Skin epidermis (tissue), 12 donors: ENCODE data around the gene ZFHX2.
"Not testable (repeated sequence)": the region's sequence is repeated elsewhere in the genome, so short reads cannot be mapped to it uniquely, and the experiment has no call there.

Source experiments
- H3K27ac ChIP-seq, 21 experiments: fragments of 200-600 bp; sonication (generic) in 11 of 21; one replicate each; pipeline ENCODE4 v1.5.0; 2020; ENCODE audit warnings: mild to moderate bottlenecking in 3 of 21, inconsistent platforms in 2 of 21, moderate library complexity in 2 of 21
- H3K4me3 ChIP-seq, 7 experiments: fragments of 200-600 bp; sonication (generic) in 2 of 7; one replicate each; pipeline ENCODE4 v1.5.0; 2020; ENCODE audit warnings: inconsistent platforms in 2 of 7, mild to moderate bottlenecking in 2 of 7, moderate library complexity in 1 of 7

ZFHX2 gene

DNA sequence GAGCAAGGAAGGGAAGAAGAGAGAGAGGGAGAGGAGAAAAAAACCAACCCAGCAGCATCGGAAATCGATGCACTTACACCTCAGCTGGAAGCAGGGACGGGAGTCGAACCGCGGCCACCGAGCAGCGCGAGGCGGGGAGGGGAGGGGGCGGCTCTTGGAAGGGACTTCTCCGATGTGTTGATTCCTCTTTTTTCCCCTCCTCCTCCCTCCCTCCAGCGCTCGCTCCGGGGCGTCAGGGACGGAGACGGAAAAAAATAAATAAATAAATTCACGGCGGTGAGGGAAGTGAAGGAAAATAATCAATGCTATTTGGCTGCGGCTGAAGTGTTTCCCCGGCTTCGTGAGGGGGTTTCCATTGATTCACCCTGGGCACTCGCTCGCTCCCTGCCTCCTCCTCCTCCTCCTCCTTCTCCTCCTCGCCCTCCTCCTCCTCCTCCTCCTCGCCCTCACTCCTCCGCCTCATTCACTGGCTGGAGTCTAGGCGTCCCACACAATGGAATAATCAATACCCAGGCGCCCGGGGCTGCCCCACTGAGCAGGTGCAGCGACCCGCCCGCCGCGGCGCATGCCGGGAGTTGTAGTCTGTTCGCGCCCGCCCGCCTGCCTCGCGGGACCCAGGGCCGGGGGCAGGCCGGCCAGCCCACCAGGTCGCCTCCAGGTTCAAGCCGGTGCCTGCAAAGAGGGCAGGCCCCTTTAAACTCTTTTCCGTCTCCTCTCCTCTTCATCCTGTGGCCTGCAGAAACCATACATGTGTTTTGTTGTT lies at the start of gene ZFHX2:
ZFHX2 (minus strand) TSS at position 500 of the 763 bp plus-strand sequence. CDS start 16,440 bp downstream, outside the sequence.
- Histone ChIP-seq H3K27ac (peak within 1 kb of the TSS in 18 of 21 experiments; percentile 3 to 75 (median 51)), H3K4me3 (peak within 1 kb of the TSS; percentile 34 to 59 (median 53))

DNA sequence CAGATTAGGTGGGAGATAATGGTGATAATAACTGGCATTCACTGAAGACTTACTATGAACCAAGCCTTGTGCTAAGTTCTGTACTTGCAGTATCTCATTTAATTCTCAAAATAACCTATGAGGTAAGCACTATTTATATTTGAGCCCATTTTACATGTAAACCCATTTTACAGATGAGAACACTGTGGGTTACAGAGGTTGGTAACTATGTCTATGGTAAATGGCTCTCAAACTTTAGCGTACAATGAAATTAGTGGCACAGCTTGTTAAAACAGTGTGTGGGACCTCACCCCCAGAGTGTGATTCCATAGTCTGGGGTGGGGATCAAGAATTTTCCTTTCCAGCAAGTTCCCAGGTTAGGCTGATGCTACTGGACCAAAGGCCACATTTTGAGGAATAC lies 49.2 kb upstream of the ZFHX2 start:
- H3K4me3 ChIP-seq = no peak overlapping the region

DNA sequence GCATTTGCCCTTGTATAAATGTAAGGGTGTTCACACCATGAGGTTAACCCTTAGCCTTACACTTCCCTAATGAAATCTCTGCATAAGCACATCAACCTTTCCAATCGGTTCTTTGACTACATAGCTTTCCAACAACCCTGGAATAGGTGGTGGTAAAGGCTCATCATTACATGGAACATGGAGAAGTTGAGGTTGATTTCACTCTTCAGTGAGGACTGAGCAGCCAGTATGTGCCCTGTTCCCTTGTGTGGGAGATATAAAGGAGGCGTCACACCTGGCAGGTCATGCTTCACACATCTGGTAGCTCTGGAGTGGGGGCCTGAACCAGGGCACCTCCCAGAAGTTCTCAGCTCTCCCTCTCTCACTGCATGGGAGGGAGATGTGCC lies 48.8 kb upstream of the ZFHX2 start:
- H3K4me3 ChIP-seq = no peak overlapping the region

More for the DNA sequence above, 49.2 kb upstream of the ZFHX2 start:
- no peak overlapping the region for H3K27ac ChIP-seq

DNA sequence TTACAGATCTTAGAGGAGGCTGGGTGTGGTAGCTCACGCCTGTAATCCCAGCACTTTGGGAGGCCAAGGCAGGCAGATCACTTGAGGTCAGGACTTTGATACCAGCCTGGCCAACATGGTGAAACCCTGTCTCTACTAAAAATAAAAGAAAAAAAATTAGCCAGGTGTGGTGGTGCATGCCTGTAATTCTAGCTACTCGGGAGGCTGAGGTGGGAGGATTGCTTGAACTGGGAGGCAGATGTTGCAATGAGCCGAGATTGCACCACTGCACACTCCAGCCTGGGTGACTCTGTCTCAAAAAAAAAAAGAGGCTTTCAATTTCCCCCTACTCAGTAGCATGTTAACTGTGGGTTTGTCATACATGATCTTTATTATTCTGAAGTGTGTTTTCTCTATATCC lies 42.6 kb upstream of the ZFHX2 start:
- not testable (repeated sequence) for H3K27ac ChIP-seq, H3K4me3 ChIP-seq

More for the DNA sequence above, 48.8 kb upstream of the ZFHX2 start:
- no peak overlapping the region for H3K27ac ChIP-seq

DNA sequence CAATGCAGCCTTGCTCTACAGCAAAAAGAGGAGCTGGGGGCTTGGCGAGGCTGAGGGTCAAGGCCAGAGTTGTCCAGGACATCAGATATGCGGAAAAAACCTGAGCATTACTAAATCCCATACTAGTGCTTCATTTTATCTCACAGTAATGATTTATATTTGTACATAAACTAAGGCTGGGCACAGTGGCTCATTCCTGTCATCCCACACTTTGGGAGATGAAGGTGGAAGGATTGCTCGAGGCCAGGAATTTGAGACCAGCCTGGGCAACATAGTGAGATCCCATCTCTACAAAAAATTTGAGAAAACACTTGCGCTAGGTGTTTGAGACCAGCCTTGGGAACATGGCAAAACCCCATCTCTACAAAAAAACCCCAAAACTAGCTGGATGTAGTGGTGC lies 38.6 kb upstream of the ZFHX2 start:
- Histone ChIP-seq H3K27ac (no peak overlapping the region), H3K4me3 (no peak overlapping the region)

DNA sequence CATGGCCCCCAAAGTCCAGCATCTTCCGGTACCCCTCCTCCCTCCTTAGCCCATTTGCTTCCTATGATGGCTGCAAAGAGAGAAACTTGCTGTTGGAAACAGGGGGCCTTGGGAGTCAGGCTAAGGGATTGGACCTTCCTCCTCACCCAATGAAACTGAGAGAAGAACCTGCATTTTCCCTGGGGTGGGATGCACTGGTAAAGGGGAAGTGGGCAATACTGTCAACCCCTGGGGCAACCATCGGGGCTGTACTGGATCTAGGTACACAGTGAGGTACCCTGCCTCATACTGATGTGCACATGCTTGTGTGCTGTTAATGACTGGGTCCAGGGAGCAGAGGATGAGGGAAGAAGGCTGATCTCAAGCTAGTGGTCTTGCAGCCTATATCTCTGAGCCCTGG lies 38.0 kb upstream of the ZFHX2 start:
- no peak overlapping the region for H3K27ac ChIP-seq
- H3K4me3 ChIP-seq = no peak overlapping the region

DNA sequence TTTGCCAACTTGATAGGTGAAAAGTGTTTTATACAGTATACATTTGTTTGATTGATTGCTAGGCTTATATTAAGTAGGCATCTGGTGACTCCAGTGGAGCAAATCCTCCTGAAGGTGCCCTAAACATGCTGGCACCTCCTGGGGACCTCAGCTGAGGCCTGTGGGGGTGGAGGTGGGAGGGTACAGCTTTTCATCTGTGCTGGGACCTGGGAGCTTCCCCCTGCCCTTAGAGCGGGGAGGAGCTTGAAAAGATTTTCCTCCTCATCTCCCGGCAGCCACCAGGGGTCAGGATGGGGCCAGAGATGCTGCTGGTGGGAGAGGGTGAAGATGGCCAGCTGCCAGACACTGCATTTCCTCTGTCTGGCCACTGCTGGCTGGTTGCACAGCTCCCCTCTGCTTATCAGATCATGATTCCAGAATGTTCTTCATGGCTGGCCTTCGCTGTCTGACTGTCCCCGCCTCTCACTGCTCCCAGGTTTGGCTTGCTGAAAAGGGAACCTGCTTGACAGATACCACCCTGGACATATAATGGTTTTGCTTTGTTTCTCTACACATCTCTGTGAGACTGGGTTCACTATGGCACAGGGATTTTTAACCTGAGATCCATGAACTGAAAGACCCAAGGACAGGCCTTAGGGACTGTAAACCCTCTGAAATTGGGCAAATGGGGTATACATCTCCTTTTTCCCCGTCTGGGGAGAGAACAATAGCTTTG lies 37.5 kb upstream of the ZFHX2 start:
- H3K27ac ChIP-seq = no peak overlapping the region

DNA sequence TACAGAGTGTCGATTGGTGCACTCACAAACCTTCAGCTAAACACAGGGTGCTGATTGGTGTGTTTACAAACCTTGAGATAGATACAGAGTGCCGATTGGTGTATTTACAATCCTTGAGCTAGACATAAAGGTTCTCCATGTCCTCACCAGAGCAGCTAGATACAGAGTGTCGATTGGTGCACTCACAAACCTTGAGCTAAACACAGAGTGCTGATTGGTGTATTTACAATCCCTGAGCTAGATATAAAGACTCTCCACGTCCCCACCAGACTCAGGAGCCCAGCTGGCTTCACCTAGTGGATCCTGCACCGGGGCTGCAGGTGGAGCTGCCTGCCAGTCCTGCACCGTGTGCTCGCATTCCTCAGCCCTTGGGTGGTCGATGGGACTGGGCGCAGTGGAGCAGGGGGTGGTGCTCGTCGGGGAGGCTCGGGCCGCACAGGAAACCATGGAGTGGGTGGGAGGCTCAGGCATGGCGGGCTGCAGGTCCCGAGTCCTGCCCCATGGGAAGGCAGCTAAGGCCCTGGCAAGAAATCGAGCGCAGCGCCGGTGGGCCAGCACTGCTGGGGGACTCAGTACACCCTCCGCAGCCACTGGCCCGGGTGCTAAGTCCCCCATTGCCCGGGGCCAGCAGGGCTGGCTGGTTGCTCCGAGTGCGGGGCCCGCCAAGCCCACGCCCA lies 33.1 kb upstream of the ZFHX2 start:
- H3K27ac ChIP-seq = not testable (repeated sequence)

More for the DNA sequence above, 37.5 kb upstream of the ZFHX2 start:
- H3K4me3 ChIP-seq = no peak overlapping the region

DNA sequence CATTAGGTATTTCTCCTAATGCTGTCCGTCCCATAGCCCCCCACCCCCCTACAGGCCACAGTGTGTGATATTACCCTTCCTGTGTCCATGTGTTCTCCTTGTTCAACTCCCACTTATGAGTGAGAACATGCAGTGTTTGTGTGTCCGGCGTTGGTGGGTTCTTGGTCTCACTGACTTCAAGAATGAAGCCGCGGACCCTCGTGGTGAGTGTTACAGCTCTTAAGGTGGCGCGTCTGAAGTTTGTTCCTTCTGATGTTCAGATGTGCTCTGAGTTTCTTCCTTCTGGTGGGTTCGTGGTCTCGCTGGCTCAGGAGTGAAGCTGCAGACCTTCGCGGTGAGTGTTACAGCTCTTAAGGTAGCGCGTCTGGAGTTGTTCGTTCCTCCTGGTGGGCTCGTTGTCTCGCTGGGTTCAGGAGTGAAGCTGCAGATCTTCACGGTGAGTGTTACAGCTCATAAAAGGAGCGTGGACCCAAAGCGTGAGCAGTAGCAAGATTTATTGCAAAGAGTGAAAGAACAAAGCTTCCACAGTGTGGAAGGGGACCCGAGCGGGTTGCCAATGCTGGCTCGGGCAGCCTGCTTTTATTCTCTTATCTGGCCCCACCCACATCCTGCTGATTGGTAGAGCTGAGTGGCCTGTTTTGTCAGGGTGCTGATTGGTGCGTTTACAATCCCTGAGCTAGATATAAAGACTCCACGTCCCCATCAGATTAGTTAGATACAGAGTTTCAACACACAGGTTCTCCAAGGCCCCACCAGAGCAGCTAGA lies 32.4 kb upstream of the ZFHX2 start:
- H3K27ac ChIP-seq, H3K4me3 ChIP-seq: not testable (repeated sequence)

More for the DNA sequence above, 33.1 kb upstream of the ZFHX2 start:
- H3K4me3 ChIP-seq = not testable (repeated sequence)

DNA sequence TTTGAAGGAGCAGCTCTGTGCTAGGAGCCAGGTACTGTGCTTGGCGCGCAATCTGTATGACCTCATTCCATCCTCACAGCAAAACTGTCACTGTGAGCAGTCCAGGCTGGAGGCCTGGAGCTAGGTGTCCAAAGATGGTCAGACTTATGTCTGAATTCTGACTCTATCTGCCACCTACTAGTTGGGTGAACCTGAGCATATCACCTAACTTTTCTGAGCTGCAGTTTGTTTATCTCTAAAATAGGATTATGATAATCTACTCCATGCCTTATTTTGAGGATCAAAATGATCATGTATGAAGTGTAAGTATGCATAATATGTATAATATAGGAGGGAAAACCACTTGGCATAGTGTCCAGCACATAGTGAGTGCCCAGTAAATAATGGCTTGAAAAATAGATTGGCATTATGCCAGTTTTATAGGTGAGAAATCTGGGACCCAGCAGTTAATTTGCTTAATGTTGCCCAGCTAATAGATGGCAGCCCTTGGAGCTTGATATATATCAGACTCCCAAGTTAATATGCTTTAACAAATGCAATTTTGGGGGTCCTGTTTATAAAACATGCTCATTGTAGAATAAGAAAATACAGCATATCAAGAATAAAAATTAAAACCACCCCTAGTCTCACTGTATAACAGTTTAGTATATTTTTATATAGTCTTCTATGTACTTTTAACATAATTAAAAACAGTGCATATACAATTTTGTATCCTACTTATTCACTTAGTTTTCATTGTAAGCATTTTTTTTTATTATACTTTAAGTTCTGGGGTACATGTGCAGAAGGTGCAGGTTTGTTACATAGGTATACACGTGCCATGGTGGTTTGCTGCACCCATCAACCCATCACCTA lies 31.6 kb upstream of the ZFHX2 start:
- H3K4me3 ChIP-seq = no peak overlapping the region

DNA sequence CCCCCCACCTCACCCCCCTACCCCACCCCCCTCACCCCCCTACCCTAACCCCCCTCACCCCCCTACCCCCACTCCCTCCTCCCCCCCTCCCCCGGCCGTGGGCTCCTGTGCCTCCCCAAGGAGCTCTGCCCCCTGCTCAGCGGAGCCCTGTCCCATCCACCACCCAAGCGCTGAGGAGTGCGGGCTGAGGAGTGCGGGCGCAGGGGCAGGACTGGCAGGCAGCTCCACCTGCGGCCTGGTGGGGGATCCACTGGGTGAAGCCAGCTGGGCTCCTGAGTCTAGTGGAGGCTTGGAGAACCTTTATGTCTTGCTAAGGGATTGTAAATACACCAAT lies 29.4 kb upstream of the ZFHX2 start:
- H3K27ac ChIP-seq = no peak overlapping the region

More for the DNA sequence above, 31.6 kb upstream of the ZFHX2 start:
- no peak overlapping the region for H3K27ac ChIP-seq

DNA sequence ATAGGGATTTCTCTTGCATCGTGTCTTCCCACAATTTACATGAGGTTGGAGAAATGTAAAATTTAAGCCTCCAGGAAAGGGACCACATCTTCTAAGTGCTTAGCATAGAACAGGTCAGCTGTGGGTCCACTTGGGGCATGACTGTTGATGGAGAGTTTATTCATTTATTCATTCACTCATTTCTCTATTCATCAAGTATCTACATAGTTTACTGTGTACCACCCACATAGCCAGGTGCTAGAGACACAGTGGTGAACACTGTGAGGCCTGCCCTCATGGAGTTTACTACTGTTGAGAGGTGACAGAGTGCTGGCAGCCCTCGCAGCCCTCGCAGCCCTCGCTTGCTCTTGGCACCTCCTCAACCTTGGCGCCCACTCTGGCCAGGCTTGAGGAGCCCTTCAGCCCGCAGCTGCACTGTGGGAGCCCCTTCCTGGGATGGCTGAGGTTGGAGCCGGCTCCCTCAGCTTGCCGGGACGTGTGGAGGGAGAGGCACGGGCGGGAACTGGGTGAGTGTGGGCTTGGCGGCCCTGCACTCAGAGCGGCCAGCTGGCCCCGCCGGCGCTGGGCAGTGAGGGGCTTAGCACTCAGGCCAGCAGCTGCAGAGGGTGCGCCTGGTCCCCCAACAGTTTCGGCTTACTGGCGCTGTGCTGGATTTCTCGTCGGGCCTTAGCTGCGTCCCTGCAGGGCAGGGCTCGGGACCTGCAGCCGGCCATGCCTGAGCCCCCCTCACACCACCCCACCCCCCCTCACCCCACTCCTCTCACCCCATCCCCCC lies 28.8 kb upstream of the ZFHX2 start:
- no peak overlapping the region for H3K27ac ChIP-seq
- H3K4me3 ChIP-seq = no peak overlapping the region

More for the DNA sequence above, 29.4 kb upstream of the ZFHX2 start:
- no peak overlapping the region for H3K4me3 ChIP-seq

DNA sequence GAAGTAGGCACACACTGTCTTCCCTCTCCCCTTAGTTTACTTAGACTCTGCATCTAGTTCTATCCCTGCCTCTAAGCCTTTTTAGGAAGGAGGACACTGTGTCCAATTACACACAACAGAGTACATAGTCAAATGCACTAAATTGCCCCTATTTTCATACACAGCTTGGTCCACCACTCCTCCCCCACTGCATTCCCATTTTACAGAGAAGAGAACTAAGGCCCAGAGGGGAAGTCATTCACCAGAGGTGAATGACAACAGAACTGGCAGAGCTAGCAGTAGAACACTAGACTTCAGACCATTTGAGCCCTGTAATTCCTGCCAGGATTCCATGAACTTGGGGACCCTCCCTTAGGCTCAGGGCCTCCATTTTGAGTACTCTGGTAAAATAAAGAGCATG lies 28.2 kb upstream of the ZFHX2 start:
- Histone ChIP-seq H3K27ac (no peak overlapping the region), H3K4me3 (no peak overlapping the region)

DNA sequence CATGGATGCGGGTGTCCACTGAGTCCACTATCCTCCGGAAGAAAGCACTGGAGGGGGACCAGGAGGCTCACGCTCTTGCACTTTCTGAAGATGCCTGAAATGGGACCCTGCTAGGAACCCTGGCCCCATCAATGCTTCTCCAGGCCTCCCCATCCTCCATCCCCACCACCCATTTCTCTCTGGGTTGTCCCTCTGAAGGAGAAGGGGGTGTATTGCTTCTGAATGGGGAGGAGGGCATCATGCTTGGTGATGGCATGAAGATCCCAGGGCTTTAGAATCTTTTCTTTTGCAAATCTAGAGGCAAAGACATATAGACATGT lies 27.7 kb upstream of the ZFHX2 start:
- Histone ChIP-seq H3K27ac (no peak overlapping the region), H3K4me3 (no peak overlapping the region)

DNA sequence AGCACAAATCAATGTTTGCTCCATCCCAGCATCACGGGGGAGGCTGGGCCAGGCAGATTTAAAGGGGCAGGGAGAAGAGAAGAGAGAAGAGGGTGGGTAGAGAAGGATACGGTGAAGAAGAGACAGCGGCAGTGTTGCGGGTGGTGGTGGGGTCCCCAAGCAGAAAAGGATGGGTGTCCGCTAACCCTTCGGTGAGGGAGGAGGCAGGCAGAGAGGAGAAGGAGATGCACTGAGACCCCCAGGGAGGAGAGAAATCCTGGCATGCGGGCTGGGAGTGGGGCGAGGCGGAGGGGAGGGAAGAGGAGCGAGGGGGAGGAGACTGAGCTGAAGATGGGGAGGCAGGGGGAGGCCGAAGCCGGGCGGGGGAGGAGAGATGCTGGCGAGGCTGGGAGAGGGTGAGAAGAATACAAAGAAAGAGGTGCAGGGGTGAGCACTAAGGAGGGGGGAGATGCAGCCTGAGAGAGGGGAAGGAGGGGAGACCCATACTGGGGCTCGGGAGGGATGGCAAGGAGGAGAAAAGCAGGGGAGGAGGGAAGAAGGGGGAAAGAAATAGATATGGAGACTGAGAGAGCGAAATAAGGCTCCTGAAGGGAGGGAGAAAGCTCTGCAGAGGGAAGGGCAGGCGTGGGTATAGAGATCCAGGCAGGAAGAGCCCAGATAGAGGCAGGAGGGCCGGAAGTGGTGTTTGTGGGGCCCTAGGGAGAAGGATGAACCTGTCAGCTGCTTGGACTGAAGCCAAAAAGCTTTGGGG lies 27.2 kb upstream of the ZFHX2 start, which contains the start of gene JPH4:
JPH4 (minus strand) TSS at position 231 of the 751 bp plus-strand sequence. CDS start 1,337 bp downstream, outside the sequence.
- no peak within 1 kb of the TSS for H3K27ac ChIP-seq
- H3K4me3 ChIP-seq = no peak within 1 kb of the TSS

DNA sequence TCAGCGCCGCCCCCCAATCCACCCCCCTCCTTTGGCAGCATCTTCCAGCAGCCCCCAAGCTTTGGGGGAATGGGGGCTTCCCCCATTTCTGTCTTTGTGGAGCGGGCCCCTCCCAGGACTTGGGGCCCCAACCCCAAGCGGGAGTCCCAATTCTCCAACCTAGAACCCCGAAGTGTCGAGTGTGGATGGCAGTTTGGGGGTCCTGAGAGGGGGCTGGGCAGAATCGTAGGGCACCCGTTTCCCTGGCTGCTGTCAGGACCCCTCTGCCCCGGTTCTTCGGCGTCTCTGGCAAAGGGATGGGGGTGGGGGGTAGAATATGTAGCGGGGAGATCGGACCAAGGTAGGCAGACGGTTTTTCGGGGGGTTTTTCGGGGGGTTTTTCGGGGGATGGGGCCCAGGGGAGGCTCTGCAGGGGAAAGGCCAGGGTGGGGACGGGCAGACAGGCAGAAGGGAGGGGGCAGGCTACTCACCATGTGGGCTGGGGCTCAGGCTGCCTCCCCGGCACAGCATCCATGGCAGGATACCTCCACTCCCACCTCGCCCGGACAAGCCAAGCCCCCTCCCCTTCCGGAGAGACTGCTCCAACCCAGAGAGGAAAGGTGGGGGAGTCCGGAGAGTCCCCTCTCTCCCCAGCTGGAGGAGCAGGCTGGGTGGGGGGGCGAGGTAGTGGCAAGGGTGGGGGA lies 26.3 kb upstream of the ZFHX2 start:
- Histone ChIP-seq H3K4me3 (peak overlapping the region in 1 of 7 experiments; percentile 16), H3K27ac (no peak overlapping the region)
